Psoas muscle (tissue), 8 donors: Measurements from ENCODE around the gene CCDC200. TPM values are rescaled to one million over a fixed set of nuclear protein-coding genes. Genes with fewer than 3 reads are reported as not detected.
"Not testable (repeated sequence)": the region's sequence is repeated elsewhere in the genome, so short reads cannot be mapped to it uniquely, and the experiment has no call there.

Experiments
- ATAC-seq, 4 donors: fragments of 200-7000 bp; cut with Tn5 transposase; one replicate each; pipeline ENCODE4 v1.9.1; 2020; ENCODE audit warnings: moderate library complexity in 3 of 4, mild to moderate bottlenecking in 2 of 4
- DNase-seq, 2 donors: peaks; one replicate each; pipeline ENCODE4 v3.0.0-alpha.2; 2020
- H3K27ac ChIP-seq: fragments of 200-600 bp; one replicate; pipeline ENCODE4 v1.8.0; 2022
- H3K27me3 ChIP-seq, 3 donors: fragments of 200-600 bp in 1 of 3; one replicate each; pipeline versions ENCODE4 v1.6.1 to v1.8.0; 2013 to 2022; ENCODE audit warnings: low read length in 2 of 3, mild to moderate bottlenecking in 2 of 3, moderate library complexity in 1 of 3; ENCODE audit not compliant: insufficient read depth in 3 of 3
- H3K36me3 ChIP-seq, 2 donors: fragments of 200-600 bp in 1 of 2; one replicate each; pipeline versions ENCODE4 v1.6.1 to v1.8.0; 2013 to 2022; ENCODE audit warnings: low read depth in 1 of 2, mild to moderate bottlenecking in 1 of 2, moderate library complexity in 1 of 2; ENCODE audit not compliant: insufficient read depth in 1 of 2
- H3K4me1 ChIP-seq: fragments of 200-600 bp; one replicate; pipeline ENCODE4 v1.8.0; 2022
- H3K4me3 ChIP-seq: fragments of 200-600 bp; one replicate; pipeline ENCODE4 v1.8.0; 2022; ENCODE audit warnings: mild to moderate bottlenecking
- H3K9me3 ChIP-seq: fragments of 200-600 bp; one replicate; pipeline ENCODE4 v1.8.0; 2022
- CTCF ChIP-seq: fragments of 200-600 bp; IDR thresholded peaks from one replicate; pipeline ENCODE4 v1.8.0; 2022; ENCODE audit warnings: antibody characterized with exemption
- WGBS, 3 donors: extraction: QIAGEN DNeasy Blood & Tissue Kit; methylation state at CpG; one replicate each; pipeline versions ENCODE4 v1.1.6 to v1.1.7; 2013; 5-methylcytosine and 5-hydroxymethylcytosine counted together
- intact Hi-C, 2 donors: fragments of 100-400 bp; cut with DNase I; formaldehyde crosslinking; loops; one replicate each; pipeline versions ENCODE4 v1.11.0 to v1.14.2; 2022
- polyA plus RNA-seq, 3 donors: library from polyadenylated mRNA; stranded (reverse); fragments of 200-250 nt; gene quantifications; one replicate each; pipeline ENCODE4 v1.2.3, GENCODE V29; 2013
- total RNA-seq, 4 donors: library from RNA; stranded (reverse); fragmentation: NEBNext Ultra II Directional in 2 of 4; extraction: Animal tissue kit (Norgen Biotek cat#: 25700) in 2 of 4; gene quantifications; one replicate each; pipeline versions ENCODE4 v1.2.1 to v1.2.4, GENCODE V29; 2021 to 2023
- donor health status: healthy with polysubstance abuse.
- donor health status: DM: no; HTN: no; CAD: no; lungs with moderate emphysema.
- donor health status: Bipolar disorder and iron deficiency.
- donor health status: healthy.
- donor health status: DM: yes; HTN: yes; CAD: no.
- donor health status: DM: no; HTN: no; CAD: no.
- donor health status: DM: no; HTN: no; CAD: no.
- donor health status: DM: yes; HTN: yes; CAD: no.

CCDC200 gene
- total and polyA plus RNA-seq, 7 donors: 0.38 to 0.41 TPM; not detected in 5

DNA sequence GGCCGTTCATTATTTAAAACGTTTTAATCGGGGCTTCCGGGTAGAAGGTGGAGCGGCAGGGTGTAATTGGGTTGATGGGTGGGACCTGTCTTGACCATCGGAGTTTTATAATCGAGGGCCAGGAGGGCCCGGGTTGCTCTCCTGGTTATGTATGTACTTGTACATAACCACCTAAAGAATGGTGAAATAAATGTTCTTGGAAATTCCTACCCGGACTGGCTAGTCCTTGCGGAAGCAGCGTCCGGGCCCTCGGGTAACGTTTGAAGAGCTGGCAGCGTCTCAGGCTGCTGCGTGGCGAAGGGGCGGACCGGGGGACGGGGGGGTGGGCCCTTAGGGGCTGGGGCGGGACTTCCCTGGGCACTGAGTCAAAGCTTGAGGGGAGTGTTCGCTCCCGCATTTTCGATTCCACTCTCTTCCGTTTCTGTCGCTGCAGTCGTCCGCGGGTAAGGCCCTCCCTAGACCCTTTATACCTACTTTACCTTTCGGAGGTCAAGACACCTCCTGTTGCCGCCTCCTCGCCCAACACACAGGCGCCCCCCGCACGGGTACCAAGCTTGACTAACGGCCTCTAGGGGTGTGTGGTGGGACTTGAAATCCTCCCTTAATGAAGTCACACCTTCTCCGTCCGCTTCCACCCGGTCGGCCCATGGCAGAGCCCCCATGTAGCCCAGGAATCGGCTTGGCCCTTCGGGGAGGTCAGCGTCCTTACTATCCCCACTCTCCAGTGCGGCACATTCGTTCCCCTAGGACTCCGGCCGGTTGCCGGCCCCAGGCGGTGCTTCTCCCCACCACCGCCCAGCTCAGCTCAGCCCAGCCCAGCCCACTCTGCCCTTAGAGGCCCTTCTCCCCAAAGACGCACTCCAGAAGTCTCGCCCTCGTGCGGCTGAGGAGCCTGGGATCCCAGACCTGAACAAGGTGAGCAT is 16.7 kb downstream of the CCDC200 start, which contains the start of gene TMEM106A:
Gene TMEM106A (plus strand): TSS at position 396 of the 923 bp plus-strand sequence. CDS start 1,167 bp downstream, outside the sequence.
- peak; percentile 48 to 75 (median 59) for ATAC-seq
- TF ChIP-seq CTCF: no peak
- Histone ChIP-seq H3K27ac (peak within 1 kb of the TSS; percentile 66), H3K4me1 (no peaks in the 10 kb centered on the region), H3K9me3 (no peaks in the 10 kb centered on the region), H3K4me3 (peak within 1 kb of the TSS; percentile 71), H3K36me3 (peaks cover 3 to 98% of the 10 kb centered on the region in 2 donors), H3K27me3 (no peaks in the 10 kb centered on the region)
- intact Hi-C loops: loop anchor here in 1 of 2 donors (10.0 kb wide), 1 partner anchor 273 kb away; the partner anchor contains the start of gene DHX8
- 29 to 34% (median 31%) methylated on average over 54 of the region's 54 CpGs for WGBS, 3 donors
- DNase-seq: peak; percentile 80 to 84

DNA sequence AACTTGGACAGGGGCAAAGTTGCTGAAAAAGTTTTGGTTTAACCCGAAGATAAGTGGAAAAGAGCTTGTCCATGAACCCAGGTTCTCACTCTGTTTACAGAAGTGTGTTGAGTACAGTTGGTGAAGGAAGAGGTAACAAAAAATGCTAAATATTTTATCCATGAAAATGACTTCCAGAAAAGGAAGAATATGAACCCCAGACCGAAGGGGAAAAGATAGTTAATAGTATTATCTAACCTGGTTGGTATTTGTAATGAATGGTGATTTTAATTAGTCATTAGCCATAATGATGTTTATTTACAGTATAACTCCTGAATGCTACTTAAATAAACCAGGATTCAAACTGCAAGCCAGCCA is 17.3 kb downstream of the CCDC200 start:
- peaks cover 3 to 98% of the 10 kb centered on the region in 2 donors for H3K36me3 ChIP-seq
- no peaks in the 10 kb centered on the region for H3K27me3 ChIP-seq
- no peaks in the 10 kb centered on the region for H3K9me3 ChIP-seq
- TF ChIP-seq CTCF: no peak
- DNase-seq (no peak), ATAC-seq (no peak)
- no peaks in the 10 kb centered on the region for H3K4me1 ChIP-seq
- H3K27ac ChIP-seq: peak overlapping the region; percentile 66
- WGBS, 3 donors: 34 to 41% (median 38%) methylated on average over 2 of the region's 2 CpGs
- intact Hi-C loops: loop anchor here in 1 of 2 donors (10.0 kb wide), 1 partner anchor 274 kb away; the partner anchor contains the start of gene DHX8
- H3K4me3 ChIP-seq: peak overlapping the region; percentile 71

DNA sequence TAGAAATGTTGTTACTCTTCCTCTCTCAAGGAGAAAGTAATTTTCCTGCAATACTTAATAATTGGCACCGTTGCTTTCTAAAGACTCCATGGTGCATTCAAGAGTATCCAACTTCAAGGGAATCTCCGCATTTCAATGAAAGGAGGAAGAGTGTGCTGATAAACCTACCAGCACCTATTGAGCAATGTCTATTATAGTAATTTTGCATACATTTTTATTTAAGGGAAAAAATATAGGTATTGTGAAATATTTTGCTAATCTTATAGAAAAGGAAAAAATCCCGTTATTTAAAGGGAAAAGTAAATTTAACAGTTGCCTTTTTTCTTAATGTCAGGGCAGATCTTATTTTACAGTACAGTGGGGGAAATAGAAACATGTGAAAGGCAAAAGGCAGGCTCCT is 17.8 kb downstream of the CCDC200 start:
- peaks cover 3 to 98% of the 10 kb centered on the region in 2 donors for H3K36me3 ChIP-seq
- 66 to 85% (median 70%) methylated on average over 3 of the region's 3 CpGs for WGBS, 3 donors

DNA sequence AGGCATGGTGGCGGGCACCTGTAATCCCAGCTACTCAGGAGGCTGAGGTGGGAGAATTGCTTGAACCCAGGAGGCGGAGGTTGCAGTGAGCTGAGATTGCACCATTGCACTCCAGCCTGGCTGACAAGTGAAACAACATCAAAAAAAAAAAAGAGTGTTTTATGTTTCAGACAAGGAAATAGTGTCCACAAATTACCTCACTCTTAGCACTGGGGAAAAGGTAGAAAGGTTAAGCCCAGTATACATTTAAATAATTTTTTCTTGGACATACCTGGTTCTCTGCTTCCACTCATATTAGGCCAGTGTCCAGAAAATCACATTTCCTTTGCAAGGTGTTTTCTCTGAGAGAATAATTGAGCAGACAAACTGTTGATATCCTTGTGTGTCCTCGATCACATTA is 25.4 kb downstream of the CCDC200 start:
- H3K9me3 ChIP-seq, DNase-seq, intact Hi-C loops, H3K27ac ChIP-seq, ATAC-seq, H3K4me3 ChIP-seq, H3K27me3 ChIP-seq, H3K4me1 ChIP-seq: not testable (repeated sequence)
- H3K36me3 ChIP-seq: peaks cover 25 to 100% of the 10 kb centered on the region in 2 donors
- WGBS, 3 donors: 93 to 98% (median 95%) methylated on average over 3 of the region's 3 CpGs

More for the DNA sequence above, 17.8 kb downstream of the CCDC200 start:
- H3K27ac ChIP-seq: no peak overlapping the region
- no peaks in the 10 kb centered on the region for H3K27me3 ChIP-seq
- H3K9me3 ChIP-seq: no peaks in the 10 kb centered on the region
- DNase-seq (no peak), ATAC-seq (no peak)
- no peak overlapping the region for H3K4me3 ChIP-seq
- no peaks in the 10 kb centered on the region for H3K4me1 ChIP-seq
- no peak for TF ChIP-seq CTCF
- intact Hi-C loops: loop anchor here in 1 of 2 donors (10.0 kb wide), 1 partner anchor 274 kb away; the partner anchor contains the start of gene DHX8

- Histone ChIP-seq H3K36me3 (peaks cover 35 to 100% of the 10 kb centered on the region in 2 donors), H3K4me1 (no peaks in the 10 kb centered on the region), H3K9me3 (no peaks in the 10 kb centered on the region), H3K27me3 (no peaks in the 10 kb centered on the region), H3K27ac (no peak overlapping the region), H3K4me3 (no peak overlapping the region)
- ATAC-seq (no peak), DNase-seq (no peak)
- TF ChIP-seq CTCF: no peak
- 90 to 98% (median 96%) methylated on average over 4 of the region's 4 CpGs for WGBS, 3 donors
- intact Hi-C loops: no loop called here
These were observed 28.3 kb downstream of the CCDC200 start for GRCh38 chr17:43200127-43200526.
